Ovary (tissue), 9 donors: ENCODE results near the gene PPME1. TPM values are rescaled to one million over a fixed set of nuclear protein-coding genes. Genes with fewer than 3 reads are reported as not detected.
"Not testable (repeated sequence)": the region's sequence is repeated elsewhere in the genome, so short reads cannot be mapped to it uniquely, and the experiment has no call there.

ENCODE experiments used
- DNase-seq, 5 donors: peaks; one replicate each; pipeline ENCODE4 v3.0.0-alpha.2; 2019 to 2020
- H3K27ac ChIP-seq, 2 donors: fragments of 200-600 bp; one replicate each; pipeline versions ENCODE4 v1.5.1 to v1.8.0; 2019 to 2022
- H3K27me3 ChIP-seq: fragments of 200-600 bp; one replicate; pipeline ENCODE4 v1.8.0; 2022
- H3K36me3 ChIP-seq: fragments of 200-600 bp; sonication (generic); one replicate; pipeline ENCODE4 v1.5.1; 2019
- H3K4me1 ChIP-seq: one replicate; pipeline ENCODE4 v1.8.1; 2013; ENCODE audit warnings: mild to moderate bottlenecking, moderate library complexity; ENCODE audit not compliant: insufficient read depth
- H3K4me3 ChIP-seq: fragments of 200-600 bp; sonication (generic); one replicate; pipeline ENCODE4 v1.5.1; 2017
- H3K9me3 ChIP-seq, 2 donors: fragments of 200-600 bp in 1 of 2; sonication (generic) in 1 of 2; one replicate each; pipeline versions ENCODE4 v1.5.1 to v1.8.1; 2013 to 2019; ENCODE audit warnings: mild to moderate bottlenecking in 1 of 2, moderate library complexity in 1 of 2
- EP300 ChIP-seq: sonication (generic); formaldehyde crosslinking; IDR thresholded peaks from one replicate; pipeline ENCODE4 v1.6.1; 2017; ENCODE audit warnings: antibody characterized with exemption
- POLR2A ChIP-seq: fragments of 450-650 bp; IDR thresholded peaks from one replicate; pipeline ENCODE4 v1.6.1; 2017; ENCODE audit warnings: antibody characterized with exemption, mild to moderate bottlenecking, moderate library complexity
- WGBS, 3 donors: extraction: QIAGEN DNeasy Blood & Tissue Kit in 1 of 3; methylation state at CpG; one replicate each; pipeline versions ENCODE4 v1.1.5 to v1.1.7; 2013 to 2017; 5-methylcytosine and 5-hydroxymethylcytosine counted together
- intact Hi-C, 4 donors: fragments of 100-400 bp; cut with DNase I; formaldehyde crosslinking; loops; one replicate each; pipeline versions ENCODE4 v1.11.0 to v1.15.1; 2022 to 2023
- polyA plus RNA-seq, 2 donors: library from polyadenylated mRNA; stranded (reverse); fragments of 200-250 nt in 1 of 2; fragments of 350-450 nt in 1 of 2; fragmentation: Illumina TruSeq in 1 of 2; extraction: RNeasy Lipid Tissue Mini Kit (QIAGEN cat#74804) in 1 of 2; gene quantifications; one replicate each; pipeline ENCODE4 v1.2.3, GENCODE V29; 2013 to 2014
- total RNA-seq, 7 donors: library from RNA; depleted of rRNA in 2 of 7; stranded (reverse); fragments of >200 nt in 2 of 7; fragmentation: NEBNext Ultra II Directional in 3 of 7; extraction: Animal tissue kit (Norgen Biotek cat#: 25700) in 3 of 7; gene quantifications; one replicate each; pipeline versions ENCODE4 v1.1.0 to v1.2.4, GENCODE V29; 2016 to 2023
- TF ChIP-seq, protein P1 (sequence below), 3 donors: fragments of 450-650 bp in 2 of 3; fragments of 200-600 bp in 1 of 3; IDR thresholded peaks; one replicate each; pipeline versions ENCODE4 v1.5.1 to v1.8.0; 2016 to 2022; ENCODE audit warnings: antibody characterized with exemption in 3 of 3, mild to moderate bottlenecking in 1 of 3
- donor health status: DM: no; HTN: no; CAD: no; lungs with moderate emphysema.
- donor health status: DM: no; HTN: no; CAD: no.
- donor health status: Bipolar disorder and iron deficiency.
- donor health status: DM: yes; HTN: yes; CAD: no.
- donor health status: DM: no; HTN: no; CAD: no.
- donor health status: DM: yes; HTN: yes; CAD: no.

PPME1 gene
- total and polyA plus RNA-seq, 9 donors = 19.6 to 42.2 (median 35.8) TPM

- Histone ChIP-seq H3K4me3 (no peak overlapping the region), H3K27me3 (no peaks in the 10 kb centered on the region), H3K36me3 (no peaks in the 10 kb centered on the region), H3K4me1 (no peaks in the 10 kb centered on the region), H3K27ac (no peak overlapping the region), H3K9me3 (no peaks in the 10 kb centered on the region)
- intact Hi-C loops = no loop called here
- WGBS, 3 donors = 24 to 31% (median 27%) methylated on average over 2 of the region's 2 CpGs
- TF ChIP-seq POLR2A = no peak
- TF ChIP-seq, protein P1, sequence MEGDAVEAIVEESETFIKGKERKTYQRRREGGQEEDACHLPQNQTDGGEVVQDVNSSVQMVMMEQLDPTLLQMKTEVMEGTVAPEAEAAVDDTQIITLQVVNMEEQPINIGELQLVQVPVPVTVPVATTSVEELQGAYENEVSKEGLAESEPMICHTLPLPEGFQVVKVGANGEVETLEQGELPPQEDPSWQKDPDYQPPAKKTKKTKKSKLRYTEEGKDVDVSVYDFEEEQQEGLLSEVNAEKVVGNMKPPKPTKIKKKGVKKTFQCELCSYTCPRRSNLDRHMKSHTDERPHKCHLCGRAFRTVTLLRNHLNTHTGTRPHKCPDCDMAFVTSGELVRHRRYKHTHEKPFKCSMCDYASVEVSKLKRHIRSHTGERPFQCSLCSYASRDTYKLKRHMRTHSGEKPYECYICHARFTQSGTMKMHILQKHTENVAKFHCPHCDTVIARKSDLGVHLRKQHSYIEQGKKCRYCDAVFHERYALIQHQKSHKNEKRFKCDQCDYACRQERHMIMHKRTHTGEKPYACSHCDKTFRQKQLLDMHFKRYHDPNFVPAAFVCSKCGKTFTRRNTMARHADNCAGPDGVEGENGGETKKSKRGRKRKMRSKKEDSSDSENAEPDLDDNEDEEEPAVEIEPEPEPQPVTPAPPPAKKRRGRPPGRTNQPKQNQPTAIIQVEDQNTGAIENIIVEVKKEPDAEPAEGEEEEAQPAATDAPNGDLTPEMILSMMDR (IDR thresholded peaks at IDR 0.05) = no peak
- TF ChIP-seq EP300 = no peak
- DNase-seq = no peak
Observed at GRCh38 chr11:74138021-74138420, 33.1 kb upstream of the PPME1 start.

DNA sequence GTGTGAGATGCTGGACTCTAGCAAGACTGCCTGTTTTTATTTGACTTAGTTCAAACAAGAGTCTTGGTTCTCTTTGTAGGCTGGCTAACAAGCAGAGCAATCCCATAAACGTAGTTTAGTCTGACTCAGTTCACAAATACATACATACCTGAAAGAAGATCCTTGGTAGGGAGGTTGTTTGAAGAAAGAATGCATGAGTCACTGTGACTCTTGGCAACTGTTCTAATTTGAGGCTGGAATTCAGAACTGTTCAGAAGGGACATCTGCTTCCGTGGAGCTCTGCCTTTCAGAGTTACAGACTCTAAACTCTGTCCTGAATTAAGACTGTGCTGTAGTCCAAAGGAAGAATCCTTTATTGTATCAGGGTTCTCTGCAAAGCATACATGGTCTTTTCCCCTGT lies 32.5 kb upstream of the PPME1 start:
- intact Hi-C loops = no loop called here
- H3K9me3 ChIP-seq = no peaks in the 10 kb centered on the region
- 1 to 13% (median 4%) methylated on average over 2 of the region's 2 CpGs for WGBS, 3 donors
- no peaks in the 10 kb centered on the region for H3K36me3 ChIP-seq
- H3K27ac ChIP-seq = no peak overlapping the region
- H3K4me1 ChIP-seq = no peaks in the 10 kb centered on the region
- no peak for DNase-seq
- no peak overlapping the region for H3K4me3 ChIP-seq
- TF ChIP-seq EP300 (no peak), POLR2A (no peak)
- TF ChIP-seq, protein P1 (IDR thresholded peaks at IDR 0.05) = no peak
- H3K27me3 ChIP-seq = no peaks in the 10 kb centered on the region

DNA sequence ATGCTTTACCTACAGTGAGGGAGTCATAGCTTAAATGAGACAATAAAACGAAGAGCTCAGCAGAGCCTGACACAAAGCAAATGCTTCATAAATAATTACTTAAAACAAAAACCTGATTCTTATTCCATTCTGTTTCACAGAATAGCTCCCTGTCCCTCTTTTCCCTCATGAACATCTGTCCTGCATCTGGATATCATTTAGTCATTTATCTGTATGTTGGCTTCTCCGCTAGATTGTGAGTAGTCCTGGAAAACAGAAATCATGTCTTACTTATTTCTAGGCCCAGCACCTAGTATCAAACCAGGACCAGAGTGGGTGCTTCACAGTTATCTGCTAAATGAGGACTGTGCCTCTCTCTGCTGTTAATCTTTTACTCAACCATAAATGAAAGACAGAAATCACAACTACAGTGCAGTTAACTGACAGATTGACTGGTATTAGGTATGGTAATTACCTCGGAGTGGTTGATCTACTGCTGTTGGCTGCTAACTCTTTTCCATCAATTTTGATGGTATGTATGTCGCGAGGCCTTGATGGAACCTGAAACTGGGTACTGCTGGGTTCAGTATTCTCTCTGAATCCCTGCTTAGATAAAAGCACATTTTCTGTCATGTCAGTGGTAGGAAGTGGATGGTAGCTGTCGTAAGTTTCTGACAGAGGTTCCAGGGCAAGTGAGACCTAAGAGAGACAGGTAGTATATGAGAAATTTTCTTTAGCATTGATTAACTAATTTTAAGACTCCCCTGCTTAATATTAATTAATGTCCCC lies 31.8 kb upstream of the PPME1 start:
- no peak overlapping the region for H3K4me3 ChIP-seq
- intact Hi-C loops = no loop called here
- no peak overlapping the region for H3K27ac ChIP-seq
- H3K9me3 ChIP-seq = no peaks in the 10 kb centered on the region
- H3K27me3 ChIP-seq = no peaks in the 10 kb centered on the region
- H3K36me3 ChIP-seq = no peaks in the 10 kb centered on the region
- TF ChIP-seq, protein P1 (IDR thresholded peaks at IDR 0.05) = no peak
- TF ChIP-seq POLR2A = no peak
- no peak for TF ChIP-seq EP300
- 81 to 86% (median 83%) methylated on average over 6 of the region's 6 CpGs for WGBS, 3 donors
- no peaks in the 10 kb centered on the region for H3K4me1 ChIP-seq
- DNase-seq = no peak

GRCh38 chr11:74139919-74140431 lies 31.1 kb upstream of the PPME1 start:
- H3K36me3 ChIP-seq, H3K4me1 ChIP-seq, intact Hi-C loops, H3K4me3 ChIP-seq, H3K9me3 ChIP-seq, DNase-seq, H3K27ac ChIP-seq, H3K27me3 ChIP-seq: not testable (repeated sequence)
- WGBS, 3 donors = 94 to 98% (median 97%) methylated on average over 1 of the region's 1 CpG

GRCh38 chr11:74141241-74141695 lies 29.8 kb upstream of the PPME1 start:
- Histone ChIP-seq H3K27me3 (no peaks in the 10 kb centered on the region), H3K27ac (no peak overlapping the region), H3K36me3 (no peaks in the 10 kb centered on the region), H3K4me1 (no peaks in the 10 kb centered on the region), H3K4me3 (no peak overlapping the region), H3K9me3 (no peaks in the 10 kb centered on the region)
- TF ChIP-seq EP300 (no peak), POLR2A (no peak)
- TF ChIP-seq, protein P1 (IDR thresholded peaks at IDR 0.05) = no peak
- WGBS, 3 donors = 80 to 93% (median 92%) methylated on average over 2 of the region's 2 CpGs
- intact Hi-C loops = no loop called here
- no peak for DNase-seq
